Measurements from ENCODE around the gene SACS.

SACS gene

DNA sequence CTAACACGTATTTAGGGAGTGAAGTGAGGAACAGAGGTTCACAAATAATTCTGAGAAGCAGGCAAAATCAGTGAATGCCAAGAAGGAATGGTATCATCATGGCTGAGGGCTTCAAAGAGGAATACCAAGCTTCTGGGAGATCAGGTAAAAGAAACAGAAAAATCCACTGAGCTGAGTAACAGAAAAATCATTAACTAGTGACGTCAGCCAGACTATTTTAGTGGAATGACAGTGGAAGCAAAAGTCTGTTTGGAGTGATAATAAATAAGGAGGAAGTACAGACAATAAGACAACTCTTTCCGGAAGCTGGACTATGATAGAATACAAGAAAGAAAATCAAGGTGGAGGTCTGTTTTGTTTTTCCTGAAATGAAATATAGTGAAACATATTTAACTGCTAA, 83.5 kb downstream of the SACS start:
- no peak overlapping the region for H3K9ac ChIP-seq (ENCODE audit: low read length)
- no peaks in the 10 kb centered on the region for H4K20me1 ChIP-seq (ENCODE audit: insufficient read depth, low read length)
- no peak overlapping the region for H3K4me3 ChIP-seq (ENCODE audit: low read depth, low read length, poor library complexity, severe bottlenecking)
- no peaks in the 10 kb centered on the region for H3K9me2 ChIP-seq (ENCODE audit: low read depth, low read length)
- H3F3A ChIP-seq (ENCODE audit: insufficient read depth, low read length) = no peaks in the 10 kb centered on the region
- H3K4me1 ChIP-seq (ENCODE audit: insufficient read depth, low read length, severe bottlenecking) = no peaks in the 10 kb centered on the region
- H3K9me3 ChIP-seq (ENCODE audit: low read length) = no peaks in the 10 kb centered on the region
- H3K36me3 ChIP-seq (ENCODE audit: insufficient read depth, low read length) = peaks cover 14% of the 10 kb centered on the region
- TF ChIP-seq, protein P1, sequence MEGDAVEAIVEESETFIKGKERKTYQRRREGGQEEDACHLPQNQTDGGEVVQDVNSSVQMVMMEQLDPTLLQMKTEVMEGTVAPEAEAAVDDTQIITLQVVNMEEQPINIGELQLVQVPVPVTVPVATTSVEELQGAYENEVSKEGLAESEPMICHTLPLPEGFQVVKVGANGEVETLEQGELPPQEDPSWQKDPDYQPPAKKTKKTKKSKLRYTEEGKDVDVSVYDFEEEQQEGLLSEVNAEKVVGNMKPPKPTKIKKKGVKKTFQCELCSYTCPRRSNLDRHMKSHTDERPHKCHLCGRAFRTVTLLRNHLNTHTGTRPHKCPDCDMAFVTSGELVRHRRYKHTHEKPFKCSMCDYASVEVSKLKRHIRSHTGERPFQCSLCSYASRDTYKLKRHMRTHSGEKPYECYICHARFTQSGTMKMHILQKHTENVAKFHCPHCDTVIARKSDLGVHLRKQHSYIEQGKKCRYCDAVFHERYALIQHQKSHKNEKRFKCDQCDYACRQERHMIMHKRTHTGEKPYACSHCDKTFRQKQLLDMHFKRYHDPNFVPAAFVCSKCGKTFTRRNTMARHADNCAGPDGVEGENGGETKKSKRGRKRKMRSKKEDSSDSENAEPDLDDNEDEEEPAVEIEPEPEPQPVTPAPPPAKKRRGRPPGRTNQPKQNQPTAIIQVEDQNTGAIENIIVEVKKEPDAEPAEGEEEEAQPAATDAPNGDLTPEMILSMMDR (IDR thresholded peaks at IDR 0.05; ENCODE audit: low read length) = no peak
- TF ChIP-seq EZH2 (IDR thresholded peaks at IDR 0.05; ENCODE audit: borderline replicate concordance, low read length) = no peak
- H2AFZ ChIP-seq (ENCODE audit: low read length) = no peak overlapping the region
- H3K79me2 ChIP-seq (ENCODE audit: insufficient read depth, low read length) = no peaks in the 10 kb centered on the region
- H3K27me3 ChIP-seq (ENCODE audit: insufficient read depth, low read length) = no peaks in the 10 kb centered on the region
- no peak overlapping the region for H3K4me2 ChIP-seq (ENCODE audit: low read length)
- H3K27ac ChIP-seq (ENCODE audit: low read depth, low read length, poor library complexity, severe bottlenecking) = no peak overlapping the region

DNA sequence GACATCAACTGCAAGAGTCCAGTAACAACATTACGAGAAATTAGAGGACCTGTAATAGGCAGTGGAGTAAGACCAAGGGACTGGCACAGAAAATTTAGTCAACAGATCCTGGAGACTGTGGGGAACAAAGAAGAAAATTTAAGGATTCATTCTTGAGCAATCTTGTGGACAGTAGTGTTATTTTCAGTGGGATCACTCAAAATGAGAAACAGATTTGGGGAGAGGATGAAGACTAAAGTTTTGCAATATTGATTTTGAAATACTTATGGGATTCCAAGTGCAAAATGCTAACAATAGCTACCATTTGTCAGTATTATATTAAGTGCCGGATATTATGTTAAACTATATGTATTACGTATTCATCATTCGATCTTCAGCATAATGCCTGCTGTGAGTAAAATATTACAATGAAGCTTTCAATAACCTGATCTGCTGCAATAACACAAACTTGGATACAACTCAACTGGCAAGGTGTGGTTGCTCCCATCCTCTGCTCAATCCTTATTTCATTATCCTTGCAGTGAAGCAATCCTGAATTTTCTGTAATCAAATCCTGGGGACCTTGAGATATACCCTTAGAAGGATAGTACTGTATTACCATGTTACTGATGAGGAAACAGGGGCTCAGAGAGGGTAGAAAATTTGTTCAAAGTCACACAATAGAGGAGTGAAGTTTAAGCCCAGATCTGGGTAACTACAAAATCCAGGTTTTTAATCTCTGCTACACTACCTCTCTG, 84.2 kb downstream of the SACS start:
- TF ChIP-seq, protein P1 (IDR thresholded peaks at IDR 0.05; ENCODE audit: low read length) = no peak
- TF ChIP-seq EZH2 (IDR thresholded peaks at IDR 0.05; ENCODE audit: borderline replicate concordance, low read length) = no peak
- Histone ChIP-seq H3K9me3 (ENCODE audit: low read length) (no peaks in the 10 kb centered on the region), H3K36me3 (ENCODE audit: insufficient read depth, low read length) (peaks cover 8% of the 10 kb centered on the region), H3K9ac (ENCODE audit: low read length) (no peak overlapping the region), H3F3A (ENCODE audit: insufficient read depth, low read length) (no peaks in the 10 kb centered on the region), H3K27ac (ENCODE audit: low read depth, low read length, poor library complexity, severe bottlenecking) (no peak overlapping the region), H3K27me3 (ENCODE audit: insufficient read depth, low read length) (no peaks in the 10 kb centered on the region), H3K79me2 (ENCODE audit: insufficient read depth, low read length) (no peaks in the 10 kb centered on the region), H3K4me1 (ENCODE audit: insufficient read depth, low read length, severe bottlenecking) (no peaks in the 10 kb centered on the region), H4K20me1 (ENCODE audit: insufficient read depth, low read length) (no peaks in the 10 kb centered on the region), H3K4me3 (ENCODE audit: low read depth, low read length, poor library complexity, severe bottlenecking) (no peak overlapping the region), H3K4me2 (ENCODE audit: low read length) (no peak overlapping the region), H2AFZ (ENCODE audit: low read length) (no peak overlapping the region), H3K9me2 (ENCODE audit: low read depth, low read length) (no peaks in the 10 kb centered on the region)

DNA sequence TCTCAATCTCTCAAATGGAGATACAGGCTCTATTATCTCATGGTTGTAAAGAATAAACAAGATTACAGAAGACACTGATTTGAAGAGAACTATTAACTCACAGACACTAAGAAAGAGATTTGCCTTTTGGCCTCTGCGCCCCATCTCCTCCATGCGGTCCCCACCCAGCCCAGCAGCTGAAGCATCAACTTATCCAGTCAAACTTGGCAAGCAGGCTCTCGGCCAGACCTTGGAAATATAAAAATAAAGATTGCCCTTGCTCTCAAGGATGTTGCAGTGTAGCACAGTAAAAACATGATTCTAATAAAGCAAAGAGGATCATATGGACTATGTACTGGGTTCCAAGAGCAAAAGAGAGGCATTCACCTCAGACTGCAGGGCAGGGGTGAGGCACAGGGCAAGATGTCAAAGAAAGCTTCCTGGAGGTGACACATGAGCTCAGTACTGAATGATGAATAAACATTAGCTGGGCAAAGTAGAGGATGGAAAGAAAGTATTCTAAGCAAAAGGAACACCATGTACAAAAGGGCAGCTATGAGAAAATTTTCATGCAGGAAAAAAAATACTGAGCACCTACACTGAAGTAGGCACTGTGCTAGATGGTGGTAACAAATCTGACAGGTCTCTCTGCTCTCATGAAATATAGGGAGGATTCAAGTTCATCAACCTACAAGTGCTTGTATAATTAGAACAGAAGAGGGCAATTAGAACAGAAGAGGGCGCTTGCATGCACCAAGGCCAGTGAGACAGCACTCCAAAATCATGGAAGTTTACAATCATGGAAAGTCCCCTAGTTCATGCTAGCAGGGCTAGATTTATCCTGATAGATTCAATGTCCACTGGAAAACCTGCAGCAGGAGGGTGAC, 85.0 kb downstream of the SACS start:
- no peak overlapping the region for H3K27ac ChIP-seq (ENCODE audit: low read depth, low read length, poor library complexity, severe bottlenecking)
- H3K36me3 ChIP-seq (ENCODE audit: insufficient read depth, low read length) = peaks cover 8% of the 10 kb centered on the region
- H3K4me2 ChIP-seq (ENCODE audit: low read length) = no peak overlapping the region
- no peaks in the 10 kb centered on the region for H3K79me2 ChIP-seq (ENCODE audit: insufficient read depth, low read length)
- TF ChIP-seq, protein P1 (IDR thresholded peaks at IDR 0.05; ENCODE audit: low read length) = no peak
- TF ChIP-seq EZH2 (IDR thresholded peaks at IDR 0.05; ENCODE audit: borderline replicate concordance, low read length) = no peak
- no peak overlapping the region for H3K4me3 ChIP-seq (ENCODE audit: low read depth, low read length, poor library complexity, severe bottlenecking)
- H2AFZ ChIP-seq (ENCODE audit: low read length) = no peak overlapping the region
- no peaks in the 10 kb centered on the region for H3K4me1 ChIP-seq (ENCODE audit: insufficient read depth, low read length, severe bottlenecking)
- H3K27me3 ChIP-seq (ENCODE audit: insufficient read depth, low read length) = no peaks in the 10 kb centered on the region
- H3K9me2 ChIP-seq (ENCODE audit: low read depth, low read length) = no peaks in the 10 kb centered on the region
- no peaks in the 10 kb centered on the region for H4K20me1 ChIP-seq (ENCODE audit: insufficient read depth, low read length)
- H3K9me3 ChIP-seq (ENCODE audit: low read length) = no peaks in the 10 kb centered on the region
- H3K9ac ChIP-seq (ENCODE audit: low read length) = no peak overlapping the region
- H3F3A ChIP-seq (ENCODE audit: insufficient read depth, low read length) = no peaks in the 10 kb centered on the region

All from OCI-LY1 (cell line).